B cell (primary cell): ENCODE data around the gene PLEKHA7. TPM values are rescaled to one million over a fixed set of nuclear protein-coding genes. Genes with fewer than 3 reads are reported as not detected.

Experiments
- ATAC-seq: fragments of 200-7000 bp; cut with Tn5 transposase; one replicate; pipeline ENCODE4 v1.10.0; 2021; ENCODE audit warnings: low read depth, mild to moderate bottlenecking, moderate number of reproducible peaks, moderate library complexity
- CTCF ChIA-PET: fragments of 350-600 bp; sonication (Branson Sonifier 250); formaldehyde crosslinking; loops from one replicate; lab custom pipeline; 2021; ENCODE audit warnings: antibody characterized with exemption, inconsistent platforms; lab: Charles Lee
- POLR2A ChIA-PET: fragments of 350-600 bp; sonication (Branson Sonifier 250); formaldehyde crosslinking; loops from one replicate; lab custom pipeline; 2021; ENCODE audit warnings: antibody characterized with exemption; lab: Charles Lee
- DNase-seq: peaks from one replicate; pipeline ENCODE4 v3.0.0; 2013
- H2AFZ ChIP-seq: 2 replicates; pipeline ENCODE4 v1.6.1; 2012; ENCODE audit warnings: mild to moderate bottlenecking, low read depth, low read length; ENCODE audit not compliant: insufficient read depth, poor library complexity, severe bottlenecking
- H3K27ac ChIP-seq, 2 donors: 1 replicate in 1 of 2; 2 replicates in 1 of 2; pipeline ENCODE4 v1.5.1; 2012 to 2013; ENCODE audit warnings: low read length in 2 of 2, mild to moderate bottlenecking in 2 of 2, moderate library complexity in 1 of 2
- H3K27me3 ChIP-seq, 4 experiments: fragments of 200-600 bp in 1 of 4; sonication (generic) in 1 of 4; replicated peaks in 1 of 4; 1 replicate in 2 of 4; 2 replicates in 2 of 4; pipeline versions ENCODE4 v1.6.1 to v1.7.0; 2013 to 2016; ENCODE audit warnings: low read length in 3 of 4, mild to moderate bottlenecking in 2 of 4, mixed read lengths in 1 of 4, moderate library complexity in 1 of 4; ENCODE audit not compliant: insufficient read depth in 4 of 4, control insufficient read depth in 3 of 4; ENCODE audit errors: control extremely low read depth in 1 of 4
- H3K36me3 ChIP-seq, 2 experiments: replicated peaks in 1 of 2; 1 replicate in 1 of 2; 2 replicates in 1 of 2; pipeline versions ENCODE4 v1.6.1 to v1.7.1; 2013; ENCODE audit warnings: low read length in 1 of 2; ENCODE audit not compliant: insufficient read depth in 2 of 2, control insufficient read depth in 1 of 2; ENCODE audit errors: control extremely low read depth in 1 of 2, extremely low read depth in 1 of 2
- H3K4me1 ChIP-seq, 2 donors: fragments of 200-600 bp in 1 of 2; sonication (generic) in 1 of 2; 1 replicate in 1 of 2; 2 replicates in 1 of 2; pipeline versions ENCODE4 v1.5.1 to v1.6.1; 2013 to 2017; ENCODE audit warnings: low read length in 2 of 2; ENCODE audit not compliant: control insufficient read depth in 2 of 2, insufficient read depth in 2 of 2
- H3K4me2 ChIP-seq: replicated peaks from 2 replicates; pipeline ENCODE3; 2012; ENCODE audit warnings: mild to moderate bottlenecking, low read depth, low read length; ENCODE audit not compliant: poor library complexity, severe bottlenecking
- H3K4me3 ChIP-seq, 5 experiments: fragments of 200-600 bp in 1 of 5; sonication (generic) in 1 of 5; 1 replicate in 3 of 5; 2 replicates in 2 of 5; pipeline versions ENCODE4 v1.5.1 to v1.7.0; 2011 to 2016; ENCODE audit warnings: low read length in 4 of 5, mild to moderate bottlenecking in 4 of 5, low read depth in 2 of 5, control low read depth in 1 of 5, moderate library complexity in 1 of 5; ENCODE audit not compliant: insufficient read depth in 1 of 5; ENCODE audit errors: control extremely low read depth in 1 of 5, extremely low read depth in 1 of 5
- H3K79me2 ChIP-seq: fragments of 200-600 bp; sonication (generic); one replicate; pipeline ENCODE4 v1.6.0; 2016; ENCODE audit warnings: low read length; ENCODE audit not compliant: control insufficient read depth, insufficient read depth
- H3K9ac ChIP-seq: fragments of 200-600 bp; sonication (generic); 2 replicates; pipeline ENCODE4 v1.6.1; 2017; ENCODE audit warnings: mild to moderate bottlenecking, low read length, moderate library complexity
- H3K9me3 ChIP-seq, 3 donors: one replicate each; pipeline versions ENCODE4 v1.6.1 to v1.7.1; 2013; ENCODE audit warnings: low read length in 2 of 3; ENCODE audit not compliant: control insufficient read depth in 2 of 3, insufficient read depth in 1 of 3; ENCODE audit errors: control extremely low read depth in 1 of 3
- H4K20me1 ChIP-seq: 2 replicates; pipeline ENCODE4 v1.6.0; 2012; ENCODE audit warnings: mild to moderate bottlenecking, low read length; ENCODE audit not compliant: insufficient read depth, control insufficient read depth, poor library complexity, severe bottlenecking
- H3K27ac Mint-ChIP-seq: one replicate; pipeline ENCODE4 v1.8.0; 2021; ENCODE audit warnings: mixed read lengths
- H3K27me3 Mint-ChIP-seq: one replicate; pipeline ENCODE4 v1.8.0; 2021; ENCODE audit warnings: mixed read lengths
- H3K4me1 Mint-ChIP-seq: one replicate; pipeline ENCODE4 v1.8.0; 2021; ENCODE audit warnings: mixed read lengths
- H3K4me3 Mint-ChIP-seq: one replicate; pipeline ENCODE4 v1.8.0; 2021; ENCODE audit warnings: mixed read lengths
- H3K9me3 Mint-ChIP-seq: one replicate; pipeline ENCODE4 v1.8.0; 2022; ENCODE audit warnings: mixed read lengths; ENCODE audit not compliant: insufficient read depth
- EZH2 ChIP-seq: IDR thresholded peaks from 2 replicates; pipeline ENCODE4 v1.6.1; 2012; ENCODE audit warnings: borderline replicate concordance, low read depth, mild to moderate bottlenecking, moderate library complexity, low read length; ENCODE audit not compliant: insufficient read depth, poor library complexity, severe bottlenecking
- WGBS: methylation state at CpG from one replicate; pipeline ENCODE4 v1.1.5; 2013; ENCODE audit warnings: missing lambda C conversion rate; ENCODE audit not compliant: insufficient coverage; 5-methylcytosine and 5-hydroxymethylcytosine counted together
- intact Hi-C: fragments of 100-400 bp; cut with micrococcal nuclease; formaldehyde crosslinking; loops from one replicate; pipeline ENCODE4 v1.10.0; 2022
- polyA plus RNA-seq: library from polyadenylated mRNA; depleted of rRNA; stranded (reverse); fragments of >200 nt; gene quantifications from 2 replicates; pipeline ENCODE4 v1.2.3, GENCODE V29; 2012
- total RNA-seq, 2 donors: library from RNA; stranded (reverse); fragments of 120-200 nt in 1 of 2; gene quantifications; 1 replicate in 1 of 2; 2 replicates in 1 of 2; pipeline versions ENCODE4 v1.2.3 to v1.2.4, GENCODE V29; 2013 to 2022
- TF ChIP-seq, protein P1 (sequence below): fragments of 200-600 bp; IDR thresholded peaks from one replicate; pipeline ENCODE4 v1.8.0; 2022; ENCODE audit warnings: antibody characterized with exemption, mild to moderate bottlenecking

The PLEKHA7 gene
- total and polyA plus RNA-seq, 2 donors (not counting 1 experiment from before 2014, with no cell fraction given): 1.7 to 8.2 TPM

DNA sequence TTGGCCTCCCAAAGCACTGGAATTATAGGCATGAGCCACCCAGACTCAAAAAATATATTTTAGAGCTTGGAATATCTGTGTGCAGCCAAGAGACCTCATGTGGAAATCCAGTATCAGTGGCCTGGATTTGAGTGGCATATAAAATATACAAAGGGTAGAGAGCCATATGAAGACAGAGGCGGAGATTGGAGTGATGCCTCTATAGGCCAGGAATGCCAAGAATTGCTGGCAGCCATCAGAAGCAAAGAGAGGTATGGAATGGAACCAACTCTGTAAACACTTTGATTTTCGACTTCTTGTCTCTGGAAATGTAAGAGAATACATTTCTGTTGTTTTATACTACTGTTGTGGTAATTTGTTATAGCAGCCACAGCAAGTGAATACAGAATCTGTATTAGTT is 123.0 kb downstream of the PLEKHA7 start:
- 100% methylated on average over 2 of the region's 2 CpGs for whole genome bisulfite sequencing
- no peaks in the 10 kb centered on the region for H4K20me1 ChIP-seq
- Mint-ChIP-seq H3K4me1 (no peaks in the 10 kb centered on the region), H3K4me3 (no peak overlapping the region), H3K9me3 (no peaks in the 10 kb centered on the region), H3K27ac (no peak overlapping the region), H3K27me3 (no peaks in the 10 kb centered on the region)
- no peaks in the 10 kb centered on the region for H3K36me3 ChIP-seq
- ChIA-PET CTCF (no interaction called here), POLR2A (no interaction called here)
- no peak overlapping the region for H3K9ac ChIP-seq
- no peak overlapping the region for H3K4me3 ChIP-seq
- H3K27ac ChIP-seq: no peak overlapping the region
- intact Hi-C loops: no loop called here
- no peaks in the 10 kb centered on the region for H3K27me3 ChIP-seq
- H3K79me2 ChIP-seq: no peaks in the 10 kb centered on the region
- H3K4me1 ChIP-seq: no peaks in the 10 kb centered on the region
- H2AFZ ChIP-seq: no peak overlapping the region
- H3K9me3 ChIP-seq: peaks cover 0 to 10% (median 0%) of the 10 kb centered on the region in 3 donors
- ATAC-seq: no peak
- no peak for DNase-seq
- TF ChIP-seq EZH2: no peak
- TF ChIP-seq, protein P1, sequence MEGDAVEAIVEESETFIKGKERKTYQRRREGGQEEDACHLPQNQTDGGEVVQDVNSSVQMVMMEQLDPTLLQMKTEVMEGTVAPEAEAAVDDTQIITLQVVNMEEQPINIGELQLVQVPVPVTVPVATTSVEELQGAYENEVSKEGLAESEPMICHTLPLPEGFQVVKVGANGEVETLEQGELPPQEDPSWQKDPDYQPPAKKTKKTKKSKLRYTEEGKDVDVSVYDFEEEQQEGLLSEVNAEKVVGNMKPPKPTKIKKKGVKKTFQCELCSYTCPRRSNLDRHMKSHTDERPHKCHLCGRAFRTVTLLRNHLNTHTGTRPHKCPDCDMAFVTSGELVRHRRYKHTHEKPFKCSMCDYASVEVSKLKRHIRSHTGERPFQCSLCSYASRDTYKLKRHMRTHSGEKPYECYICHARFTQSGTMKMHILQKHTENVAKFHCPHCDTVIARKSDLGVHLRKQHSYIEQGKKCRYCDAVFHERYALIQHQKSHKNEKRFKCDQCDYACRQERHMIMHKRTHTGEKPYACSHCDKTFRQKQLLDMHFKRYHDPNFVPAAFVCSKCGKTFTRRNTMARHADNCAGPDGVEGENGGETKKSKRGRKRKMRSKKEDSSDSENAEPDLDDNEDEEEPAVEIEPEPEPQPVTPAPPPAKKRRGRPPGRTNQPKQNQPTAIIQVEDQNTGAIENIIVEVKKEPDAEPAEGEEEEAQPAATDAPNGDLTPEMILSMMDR: no peak
- no peak overlapping the region for H3K4me2 ChIP-seq

GRCh38 chr11:16890442-16890841 is 123.8 kb downstream of the PLEKHA7 start:
- TF ChIP-seq, protein P1: no peak
- TF ChIP-seq EZH2: no peak
- Histone ChIP-seq H4K20me1 (no peaks in the 10 kb centered on the region), H3K4me1 (no peaks in the 10 kb centered on the region), H3K9me3 (peaks cover 0 to 10% (median 0%) of the 10 kb centered on the region in 3 donors), H3K27me3 (no peaks in the 10 kb centered on the region), H2AFZ (no peak overlapping the region), H3K4me3 (no peak overlapping the region), H3K36me3 (no peaks in the 10 kb centered on the region), H3K27ac (no peak overlapping the region), H3K79me2 (no peaks in the 10 kb centered on the region), H3K9ac (no peak overlapping the region), H3K4me2 (no peak overlapping the region)
- no peaks in the 10 kb centered on the region for H3K4me1 Mint-ChIP-seq
- H3K27ac Mint-ChIP-seq: no peak overlapping the region
- DNase-seq (no peak), ATAC-seq (no peak)
- no peaks in the 10 kb centered on the region for H3K27me3 Mint-ChIP-seq
- H3K4me3 Mint-ChIP-seq: no peak overlapping the region
- ChIA-PET POLR2A (no interaction called here), CTCF (no interaction called here)
- H3K9me3 Mint-ChIP-seq: no peaks in the 10 kb centered on the region
- intact Hi-C loops: no loop called here
- WGBS: no CpG with 5 or more reads among the region's 1 CpG
